Glomerular visceral epithelial cell (primary cell): Measurements from ENCODE around the gene ITFG2.
"Not testable (repeated sequence)": the region's sequence is repeated elsewhere in the genome, so short reads cannot be mapped to it uniquely, and the experiment has no call there.

Experiments
- DNase-seq: peaks from one replicate; pipeline ENCODE4 v3.0.0-alpha.2; 2016; ENCODE audit errors: extremely low spot score

ITFG2 gene

GRCh38 chr12:2863402-2863801, 50.9 kb downstream of the ITFG2 start:
- DNase-seq, result not testable (repeated sequence)

DNA sequence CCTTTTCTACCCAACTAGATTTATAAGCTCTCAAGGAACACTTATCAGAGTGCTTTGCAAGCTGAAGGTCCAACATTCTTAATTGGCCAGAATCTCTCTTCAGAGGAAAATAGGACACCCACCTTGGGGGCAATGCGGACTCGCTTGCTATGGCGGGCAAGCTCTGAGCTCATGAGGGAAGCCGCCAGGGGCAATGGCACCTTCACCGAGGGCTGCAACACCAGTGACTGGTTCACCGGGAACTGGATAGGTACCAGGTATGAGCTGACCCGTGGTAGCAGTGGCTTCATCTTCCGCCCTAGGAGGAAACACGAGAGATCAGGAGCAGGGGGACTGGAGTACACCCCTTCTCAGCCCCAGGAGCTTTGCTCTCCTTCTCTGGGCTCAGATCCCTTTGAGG, 51.7 kb downstream of the ITFG2 start:
- no peak for DNase-seq

- not testable (repeated sequence) for DNase-seq
These were observed 56.6 kb downstream of the ITFG2 start for GRCh38 chr12:2868986-2869632.
